Muscle layer of colon (tissue), 2 donors: Measurements from ENCODE around the gene SUSD1.

Experiments used
- H3K27ac ChIP-seq: one replicate; pipeline ENCODE4 v1.7.0; 2013; ENCODE audit warnings: low read depth, mild to moderate bottlenecking, low read length, moderate library complexity
- H3K27me3 ChIP-seq, 2 donors: one replicate each; pipeline ENCODE4 v1.7.0; 2013; ENCODE audit warnings: low read length in 2 of 2, mild to moderate bottlenecking in 2 of 2; ENCODE audit not compliant: insufficient read depth in 2 of 2, control insufficient read depth in 1 of 2
- H3K36me3 ChIP-seq: one replicate; pipeline ENCODE4 v1.7.0; 2013; ENCODE audit warnings: mild to moderate bottlenecking, low read length; ENCODE audit not compliant: insufficient read depth
- H3K4me1 ChIP-seq: one replicate; pipeline ENCODE4 v1.7.0; 2013; ENCODE audit warnings: mild to moderate bottlenecking, low read length; ENCODE audit not compliant: insufficient read depth
- H3K4me3 ChIP-seq, 2 donors: one replicate each; pipeline ENCODE4 v1.7.0; 2013; ENCODE audit warnings: low read length in 2 of 2, low read depth in 1 of 2, mild to moderate bottlenecking in 1 of 2, moderate library complexity in 1 of 2
- H3K9ac ChIP-seq: one replicate; pipeline ENCODE4 v1.7.0; 2013; ENCODE audit warnings: low read length
- H3K9me3 ChIP-seq: one replicate; pipeline ENCODE4 v1.7.0; 2013; ENCODE audit warnings: mild to moderate bottlenecking, low read length
- donor health status: abdominal sarcoma.
- donor health status: Adenocarcinoma of cecum.

SUSD1 gene

DNA sequence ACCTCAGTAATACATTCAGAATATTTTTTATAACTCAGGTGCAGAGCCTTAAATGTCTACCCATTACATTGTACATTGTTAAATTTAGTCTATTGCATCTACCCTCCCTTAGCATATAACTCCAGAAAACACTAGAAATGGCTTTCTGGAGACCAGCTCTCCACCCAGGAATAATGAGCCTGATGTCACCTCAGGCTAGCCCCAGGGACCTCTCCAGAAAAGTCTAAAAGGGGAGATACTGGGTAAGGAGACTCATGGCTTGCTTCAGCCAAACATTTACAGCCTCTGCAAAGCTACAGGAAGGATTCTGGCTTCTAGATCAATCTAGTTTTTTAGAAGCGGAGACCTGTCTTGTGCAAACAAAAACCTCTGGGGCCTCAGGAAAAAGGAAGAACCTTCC is 13.8 kb upstream of the SUSD1 start:
- no peak overlapping the region for H3K27ac ChIP-seq
- no peaks in the 10 kb centered on the region for H3K27me3 ChIP-seq
- H3K9me3 ChIP-seq, result no peaks in the 10 kb centered on the region
- H3K36me3 ChIP-seq, result no peaks in the 10 kb centered on the region
- no peaks in the 10 kb centered on the region for H3K4me1 ChIP-seq
- H3K9ac ChIP-seq, result no peak overlapping the region
- H3K4me3 ChIP-seq, result no peak overlapping the region

DNA sequence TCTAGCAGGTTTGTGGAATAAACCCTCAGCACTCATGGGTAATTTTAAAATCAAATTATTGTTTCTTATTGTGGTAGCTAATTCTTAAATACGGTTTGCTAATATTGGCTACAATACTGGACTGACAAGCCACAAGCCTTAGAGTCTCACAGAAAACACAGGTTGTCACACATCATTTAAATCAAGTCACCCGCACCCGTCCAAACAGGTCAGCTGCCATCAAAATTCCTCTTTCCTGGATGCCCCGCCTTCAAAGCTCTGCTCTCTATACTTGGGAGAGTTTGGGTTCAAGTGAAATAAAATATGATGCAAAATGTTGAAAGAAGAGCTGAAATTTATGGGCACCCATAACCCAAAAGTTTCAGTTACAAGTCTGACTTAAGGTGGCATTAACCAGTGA is 12.3 kb upstream of the SUSD1 start:
- no peaks in the 10 kb centered on the region for H3K27me3 ChIP-seq
- no peaks in the 10 kb centered on the region for H3K9me3 ChIP-seq
- no peak overlapping the region for H3K9ac ChIP-seq
- no peaks in the 10 kb centered on the region for H3K36me3 ChIP-seq
- no peak overlapping the region for H3K27ac ChIP-seq
- H3K4me3 ChIP-seq, result no peak overlapping the region
- no peaks in the 10 kb centered on the region for H3K4me1 ChIP-seq

DNA sequence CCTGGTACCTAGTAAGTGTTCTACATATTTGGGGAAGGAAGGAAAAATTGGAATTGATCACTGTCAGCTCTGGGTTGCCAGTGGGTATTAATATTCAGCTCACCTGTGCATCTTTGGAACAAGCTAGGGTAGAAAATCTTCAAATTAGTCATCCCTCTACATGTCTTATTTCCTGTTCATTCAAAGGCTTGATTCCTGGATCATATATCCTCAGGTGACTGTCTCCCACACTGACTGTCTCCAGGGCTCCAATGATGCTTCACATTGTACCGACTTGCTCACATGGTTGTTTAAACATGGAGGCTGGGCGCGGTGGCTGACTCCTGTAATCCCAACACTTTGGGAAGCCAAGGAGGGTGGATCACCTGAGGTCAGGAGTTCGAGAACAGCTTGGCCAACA is 11.6 kb upstream of the SUSD1 start:
- Histone ChIP-seq H3K9ac (no peak overlapping the region), H3K27me3 (no peaks in the 10 kb centered on the region), H3K4me1 (no peaks in the 10 kb centered on the region), H3K4me3 (no peak overlapping the region), H3K9me3 (no peaks in the 10 kb centered on the region), H3K36me3 (no peaks in the 10 kb centered on the region), H3K27ac (no peak overlapping the region)

DNA sequence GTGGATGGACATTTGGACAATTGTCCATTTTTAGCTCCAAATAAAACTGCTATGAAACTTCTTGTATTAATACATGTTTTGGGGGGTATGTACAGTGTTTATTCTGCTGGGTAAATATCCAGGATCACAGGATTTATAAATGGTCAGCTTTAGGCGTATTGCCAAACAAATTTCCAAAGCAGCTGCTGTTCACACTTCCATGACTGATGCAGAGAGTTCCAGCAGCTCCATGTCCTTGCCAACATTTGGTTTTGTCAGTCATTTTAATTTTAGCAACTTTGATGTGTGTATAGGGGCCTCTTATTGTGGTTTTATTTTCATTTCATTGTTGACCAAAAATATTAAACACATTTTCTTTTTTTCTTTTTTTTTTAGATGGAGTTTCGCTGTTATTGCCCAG is 9.8 kb upstream of the SUSD1 start:
- Histone ChIP-seq H3K27ac (no peak overlapping the region), H3K9me3 (no peaks in the 10 kb centered on the region), H3K36me3 (no peaks in the 10 kb centered on the region)

DNA sequence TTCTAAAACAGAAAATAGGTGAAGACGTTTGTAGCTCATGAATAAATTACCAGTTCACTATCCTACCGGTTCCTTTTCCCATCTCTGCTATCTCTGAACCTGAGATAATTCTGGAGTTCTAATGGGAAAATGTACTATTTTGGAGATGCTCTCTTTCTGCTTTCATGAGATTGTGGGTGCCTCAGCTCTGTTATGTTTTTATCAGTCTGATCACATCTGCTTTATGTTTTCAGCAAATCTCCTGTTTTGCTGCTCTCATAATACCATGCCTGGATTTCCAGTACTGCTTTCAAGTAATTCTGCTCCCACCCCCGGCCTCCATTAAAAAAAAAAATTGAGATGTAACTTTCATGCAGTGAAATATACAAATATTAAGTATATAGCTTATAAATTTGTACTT is 9.1 kb upstream of the SUSD1 start:
- H3K36me3 ChIP-seq, result no peaks in the 10 kb centered on the region
- no peak overlapping the region for H3K27ac ChIP-seq
- H3K9me3 ChIP-seq, result no peaks in the 10 kb centered on the region
- H3K9ac ChIP-seq, result no peak overlapping the region
- no peaks in the 10 kb centered on the region for H3K27me3 ChIP-seq
- no peaks in the 10 kb centered on the region for H3K4me1 ChIP-seq
- H3K4me3 ChIP-seq, result no peak overlapping the region

More for the DNA sequence above, 9.8 kb upstream of the SUSD1 start:
- no peaks in the 10 kb centered on the region for H3K4me1 ChIP-seq
- no peaks in the 10 kb centered on the region for H3K27me3 ChIP-seq
- H3K9ac ChIP-seq, result no peak overlapping the region
- no peak overlapping the region for H3K4me3 ChIP-seq

DNA sequence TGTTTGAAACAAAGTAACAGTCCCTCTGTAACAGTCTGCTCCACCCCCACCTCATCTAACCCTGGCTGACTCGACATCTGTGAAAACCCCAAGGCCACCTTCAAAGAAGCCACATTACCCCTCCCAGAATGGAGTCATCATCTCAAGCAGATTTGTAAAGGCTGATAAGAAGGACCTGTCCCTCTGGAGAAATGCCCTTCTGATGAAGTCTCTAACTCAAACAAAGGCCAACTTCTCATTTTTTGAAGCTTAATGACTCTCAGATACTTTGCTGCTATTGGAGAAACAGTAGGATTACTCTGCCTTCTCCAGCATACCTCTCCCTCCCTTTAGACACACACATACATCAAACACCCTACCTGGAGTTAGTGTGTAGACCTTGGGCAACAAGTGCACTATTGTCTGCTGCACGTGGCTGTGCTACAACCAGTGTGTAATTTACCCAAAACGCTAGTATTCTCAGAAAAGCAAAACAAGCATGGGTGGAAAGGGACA is 5.3 kb upstream of the SUSD1 start:
- H3K27ac ChIP-seq, result no peak overlapping the region

DNA sequence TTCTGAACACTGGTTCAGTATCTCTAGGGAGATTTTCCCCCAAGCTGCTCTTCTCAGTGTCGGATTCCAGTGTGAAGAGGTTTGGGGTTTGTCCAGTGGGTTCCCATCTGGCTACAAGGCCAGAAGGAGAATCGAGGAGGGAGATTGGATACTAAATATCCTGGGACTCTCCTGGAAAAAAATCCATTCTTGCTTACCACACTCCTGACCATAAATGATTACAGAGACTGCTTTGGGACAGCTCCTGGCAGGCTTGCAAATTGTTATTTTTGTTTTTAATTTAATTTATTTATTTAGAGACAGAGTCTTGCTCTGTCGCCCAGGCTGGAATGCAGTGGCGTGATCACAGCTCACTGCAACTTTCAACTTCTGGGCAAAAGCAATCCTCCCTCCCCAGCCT is 4.7 kb upstream of the SUSD1 start:
- H3K36me3 ChIP-seq, result no peaks in the 10 kb centered on the region
- no peaks in the 10 kb centered on the region for H3K27me3 ChIP-seq
- H3K4me1 ChIP-seq, result no peaks in the 10 kb centered on the region
- H3K9ac ChIP-seq, result no peak overlapping the region
- H3K9me3 ChIP-seq, result no peaks in the 10 kb centered on the region
- H3K27ac ChIP-seq, result no peak overlapping the region
- H3K4me3 ChIP-seq, result no peak overlapping the region

More for the DNA sequence above, 5.3 kb upstream of the SUSD1 start:
- Histone ChIP-seq H3K4me3 (no peak overlapping the region), H3K9me3 (no peaks in the 10 kb centered on the region), H3K36me3 (no peaks in the 10 kb centered on the region), H3K27me3 (no peaks in the 10 kb centered on the region), H3K9ac (no peak overlapping the region), H3K4me1 (no peaks in the 10 kb centered on the region)

DNA sequence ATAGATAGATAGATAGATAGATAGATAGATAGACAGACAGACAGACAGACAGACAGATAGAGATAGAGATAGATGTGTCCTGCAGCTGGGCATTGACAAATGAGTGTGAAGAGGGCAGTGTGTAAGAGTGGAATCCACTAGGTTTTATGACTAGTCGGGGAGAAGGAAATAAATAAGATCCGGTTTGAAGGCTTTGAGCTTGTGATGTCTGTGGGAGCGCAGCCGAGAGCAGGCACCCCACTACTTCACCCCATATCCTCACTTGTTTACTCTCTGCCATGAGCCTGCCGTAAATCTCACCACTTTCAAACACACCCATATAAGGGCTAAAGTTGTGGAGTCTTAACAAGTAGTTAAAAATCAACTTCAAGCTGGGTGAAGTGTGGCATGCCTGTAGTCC is 1.4 kb upstream of the SUSD1 start:
- Histone ChIP-seq H3K4me3 (no peak overlapping the region), H3K9ac (no peak overlapping the region), H3K4me1 (peaks cover 4% of the 10 kb centered on the region), H3K27ac (no peak overlapping the region), H3K36me3 (no peaks in the 10 kb centered on the region), H3K27me3 (no peaks in the 10 kb centered on the region), H3K9me3 (no peaks in the 10 kb centered on the region)

DNA sequence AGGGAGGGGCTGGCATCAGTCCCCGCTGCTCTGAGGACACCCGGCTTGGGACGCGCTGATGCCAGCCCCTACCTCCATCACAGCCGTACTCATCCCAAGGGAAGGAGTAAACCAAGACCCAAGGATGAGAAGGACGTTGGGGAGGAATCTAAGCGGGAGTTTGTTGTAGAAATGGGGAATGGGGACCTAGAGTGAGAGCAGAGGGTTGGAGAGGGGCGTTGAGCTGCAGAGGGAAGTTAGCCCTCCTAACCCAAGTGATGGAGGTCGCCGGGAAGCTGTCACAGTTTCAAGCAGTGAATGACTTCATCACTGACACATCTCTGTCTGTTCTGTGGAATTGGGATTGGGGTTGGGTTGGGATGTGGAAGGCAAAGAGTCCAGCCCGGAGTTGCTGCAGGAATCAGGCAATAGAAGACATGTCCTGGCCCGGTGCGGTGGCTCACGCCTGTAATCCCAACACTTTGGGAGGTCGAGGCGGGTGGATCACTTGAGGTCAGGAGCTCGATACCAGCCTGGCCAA is 759 bp upstream of the SUSD1 start:
- Histone ChIP-seq H3K27ac (no peak overlapping the region), H3K4me1 (peaks cover 4% of the 10 kb centered on the region)

DNA sequence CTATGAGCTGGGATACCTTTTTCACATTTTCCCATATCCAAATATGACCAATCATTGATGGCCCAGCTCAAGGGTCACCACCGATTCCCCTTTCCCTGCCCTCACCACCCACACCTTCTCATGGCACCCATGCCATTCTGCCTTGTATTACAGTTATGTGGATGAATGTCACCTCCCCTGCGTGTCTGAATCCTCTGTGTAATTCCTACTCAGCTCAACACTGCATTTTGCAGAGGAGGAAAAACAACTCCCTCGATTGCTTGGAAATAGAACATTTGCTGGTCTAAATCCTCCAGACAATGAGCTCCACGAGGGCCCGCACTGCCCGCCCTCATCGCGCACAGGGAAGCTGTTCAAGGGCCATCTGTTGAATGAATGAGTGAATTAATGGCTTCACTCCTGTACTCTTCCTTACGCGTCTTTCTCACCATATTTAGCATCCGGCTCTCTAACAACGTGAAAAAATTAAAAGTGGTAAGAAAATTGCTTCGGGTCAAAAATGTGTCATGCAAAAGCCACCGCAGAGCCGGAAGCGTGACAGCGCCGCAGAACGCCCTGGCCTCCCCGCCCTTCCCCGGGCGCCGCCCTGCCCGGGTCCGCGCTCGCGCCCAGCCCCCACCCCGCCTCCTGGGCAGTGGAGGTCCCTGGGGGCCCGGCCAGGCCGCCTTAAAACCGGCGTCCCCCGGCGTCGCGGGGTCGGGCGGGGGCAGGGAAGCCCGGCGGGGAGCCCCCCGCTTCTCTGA is 704 bp downstream of the SUSD1 start:
- no peak overlapping the region for H3K9ac ChIP-seq
- peak overlapping the region; percentile 36 to 46 for H3K4me3 ChIP-seq
- no peaks in the 10 kb centered on the region for H3K27me3 ChIP-seq
- H3K36me3 ChIP-seq, result no peaks in the 10 kb centered on the region
- peaks cover 4% of the 10 kb centered on the region for H3K4me1 ChIP-seq
- no peaks in the 10 kb centered on the region for H3K9me3 ChIP-seq
- H3K27ac ChIP-seq, result peak overlapping the region; percentile 20

More for the DNA sequence above, 759 bp upstream of the SUSD1 start:
- H3K9me3 ChIP-seq, result no peaks in the 10 kb centered on the region
- H3K27me3 ChIP-seq, result no peaks in the 10 kb centered on the region
- no peaks in the 10 kb centered on the region for H3K36me3 ChIP-seq
- H3K4me3 ChIP-seq, result peak overlapping the region in 1 of 2 donors; percentile 49
- H3K9ac ChIP-seq, result no peak overlapping the region

DNA sequence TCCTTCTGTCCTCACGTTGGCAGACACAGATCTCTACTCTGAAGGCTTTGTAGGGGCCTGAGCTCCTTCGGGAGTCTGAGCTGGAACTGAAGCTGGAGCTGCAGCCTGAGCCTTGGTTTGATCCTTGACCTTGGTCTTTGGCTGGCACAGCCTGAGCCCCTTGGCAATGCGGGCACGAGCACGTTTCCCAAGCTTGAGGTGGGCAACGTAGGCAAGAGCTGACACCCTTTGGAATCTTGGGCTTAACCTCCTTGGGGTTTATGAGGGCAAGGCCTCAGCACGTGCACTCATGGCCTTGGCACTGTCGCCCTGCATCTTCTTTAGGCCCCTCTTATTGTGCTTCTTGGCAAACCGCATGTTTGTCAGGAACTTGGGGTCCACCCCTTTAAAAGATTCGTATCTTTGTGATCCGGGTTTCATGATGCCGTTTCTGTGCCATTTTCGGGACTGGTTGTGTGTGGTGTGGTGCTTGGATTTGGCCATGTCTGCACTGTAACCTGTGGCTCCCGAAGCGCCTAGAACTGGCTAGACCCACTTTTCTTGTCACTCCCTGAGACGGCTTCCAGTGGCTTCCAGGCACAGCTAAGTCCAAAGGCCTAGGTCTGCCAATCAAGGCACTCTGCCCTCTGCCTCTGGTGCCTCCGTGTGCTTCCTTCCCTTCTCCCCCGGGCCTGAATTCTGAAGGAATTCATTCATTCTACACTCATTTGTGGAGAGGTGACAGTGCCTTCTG is 1.4 kb downstream of the SUSD1 start:
- Histone ChIP-seq H3K27ac (no peak overlapping the region), H3K4me1 (peaks cover 4% of the 10 kb centered on the region), H3K27me3 (no peaks in the 10 kb centered on the region), H3K4me3 (no peak overlapping the region), H3K9me3 (no peaks in the 10 kb centered on the region), H3K36me3 (no peaks in the 10 kb centered on the region), H3K9ac (no peak overlapping the region)
